SH-SY5Y (cell line): ENCODE measurements around the gene ATG7.

Experiments used
- GATA2 ChIP-seq: IDR thresholded peaks from 2 replicates; pipeline ENCODE4 v1.6.1; 2011; ENCODE audit warnings: mild to moderate bottlenecking, low read depth, low read length
- GATA3 ChIP-seq: IDR thresholded peaks from 2 replicates; pipeline ENCODE4 v1.6.1; 2011; ENCODE audit warnings: low read depth, mild to moderate bottlenecking, low read length, moderate library complexity

- TF ChIP-seq GATA2 (no peak), GATA3 (no peak)
These were observed 291.6 kb downstream of the ATG7 start for GRCh38 chr3:11563865-11564185.
